ENCODE measurements around the gene GRAP2.

DNA sequence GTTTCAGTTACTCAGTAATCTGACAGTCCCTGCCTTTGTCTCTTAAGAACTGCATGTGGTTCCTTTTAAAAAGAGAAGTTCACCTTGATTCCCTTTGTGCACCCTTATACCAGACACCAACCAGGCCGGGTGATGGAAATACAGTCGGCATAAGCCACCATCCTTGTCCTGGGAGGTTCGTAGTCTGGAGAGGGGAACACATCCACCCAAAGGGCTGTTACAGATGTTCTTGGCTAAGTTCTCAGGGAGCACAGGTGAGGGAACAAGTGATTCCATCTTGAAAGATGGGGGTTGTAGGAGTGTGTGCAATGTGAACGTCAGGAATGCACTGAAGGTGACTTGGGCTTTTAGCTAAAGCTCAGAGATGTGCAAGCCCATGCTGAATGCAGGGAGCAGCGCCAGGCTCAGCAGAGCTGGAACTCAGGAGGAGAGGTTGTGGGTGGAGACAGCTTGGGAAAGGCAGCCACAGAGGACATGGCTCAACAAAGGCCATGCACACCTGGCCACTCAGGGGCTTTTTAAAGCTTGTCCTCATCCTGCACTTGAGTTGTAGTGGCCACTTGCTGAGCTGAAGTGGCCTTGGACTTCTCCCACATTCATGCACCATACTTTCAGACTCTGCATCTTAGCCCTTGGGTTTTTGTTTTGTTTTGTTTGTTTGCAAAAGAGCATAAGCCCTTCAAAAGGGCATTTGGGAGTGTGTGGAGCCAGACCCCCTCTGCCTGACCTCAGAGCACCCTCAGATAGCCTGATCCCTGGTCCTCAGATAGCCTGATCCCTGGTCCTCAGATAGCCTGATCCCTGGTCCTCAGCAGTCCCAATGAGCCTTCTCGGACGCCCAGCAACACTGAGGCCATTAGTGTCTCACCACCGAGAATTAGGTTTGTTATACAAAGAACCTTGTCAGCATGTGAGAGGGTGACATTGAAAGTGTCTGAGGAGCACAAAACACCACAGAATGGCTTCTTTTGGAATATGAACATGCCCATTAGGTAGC lies 46.6 kb downstream of the GRAP2 start:
- TF ChIP-seq ZSCAN29 (IDR thresholded peaks at IDR 0.05): no peak
- no peak for TF ChIP-seq PYGO2 (tag; IDR thresholded peaks at IDR 0.05)
- TF ChIP-seq EP400 (IDR thresholded peaks at IDR 0.05): no peak
- TF ChIP-seq ZNF232 (CRISPR knock-in tag; IDR thresholded peaks at IDR 0.05): no peak
- no peak for TF ChIP-seq CHD7 (IDR thresholded peaks at IDR 0.05; ENCODE audit: low read depth, low read length)
- TF ChIP-seq, protein P1, sequence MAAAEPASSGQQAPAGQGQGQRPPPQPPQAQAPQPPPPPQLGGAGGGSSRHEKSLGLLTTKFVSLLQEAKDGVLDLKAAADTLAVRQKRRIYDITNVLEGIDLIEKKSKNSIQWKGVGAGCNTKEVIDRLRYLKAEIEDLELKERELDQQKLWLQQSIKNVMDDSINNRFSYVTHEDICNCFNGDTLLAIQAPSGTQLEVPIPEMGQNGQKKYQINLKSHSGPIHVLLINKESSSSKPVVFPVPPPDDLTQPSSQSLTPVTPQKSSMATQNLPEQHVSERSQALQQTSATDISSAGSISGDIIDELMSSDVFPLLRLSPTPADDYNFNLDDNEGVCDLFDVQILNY (CRISPR knock-in tag; IDR thresholded peaks at IDR 0.05): no peak

Data from K562 (cell line).